Transverse colon (tissue), 4 donors: ENCODE measurements around the gene LRRC47. TPM values are rescaled to one million over a fixed set of nuclear protein-coding genes. Genes with fewer than 3 reads are reported as not detected.

Source experiments
- DNase-seq: peaks from one replicate; pipeline ENCODE4 v3.0.0-alpha.2; 2019
- H3K27ac ChIP-seq, 4 donors: fragments of 200-600 bp; sonication (generic); 2 replicates each; pipeline ENCODE4 v1.5.1; 2016 to 2018; ENCODE audit warnings: inconsistent platforms in 4 of 4
- H3K27me3 ChIP-seq: fragments of 200-600 bp; sonication (generic); 2 replicates; pipeline ENCODE4 v1.5.1; 2017; ENCODE audit warnings: inconsistent platforms
- H3K36me3 ChIP-seq, 4 donors: fragments of 200-600 bp; sonication (generic); 2 replicates each; pipeline ENCODE4 v1.5.1; 2017 to 2019; ENCODE audit warnings: inconsistent platforms in 4 of 4
- H3K4me1 ChIP-seq, 4 donors: fragments of 200-600 bp; sonication (generic); 2 replicates each; pipeline ENCODE4 v1.5.1; 2017 to 2020; ENCODE audit warnings: inconsistent platforms in 4 of 4
- H3K4me3 ChIP-seq, 4 donors: fragments of 200-600 bp; sonication (generic); 1 replicate in 1 of 4; 2 replicates in 3 of 4; pipeline versions ENCODE4 v1.5.1 to v1.6.1; 2017 to 2019; ENCODE audit warnings: inconsistent platforms in 4 of 4
- H3K9me3 ChIP-seq, 2 donors: fragments of 200-600 bp; sonication (generic); 2 replicates each; pipeline ENCODE4 v1.5.1; 2017 to 2019; ENCODE audit warnings: inconsistent platforms in 2 of 2
- CTCF ChIP-seq, 5 experiments: fragments of 200-600 bp in 3 of 5; fragments of 450-650 bp in 2 of 5; sonication (generic) in 3 of 5; IDR thresholded peaks; 1 replicate in 2 of 5; 2 replicates in 3 of 5; pipeline ENCODE4 v1.5.1; 2016 to 2017; ENCODE audit warnings: antibody characterized with exemption in 5 of 5, inconsistent platforms in 3 of 5, mild to moderate bottlenecking in 2 of 5, moderate library complexity in 1 of 5
- EP300 ChIP-seq: sonication (generic); formaldehyde crosslinking; IDR thresholded peaks from one replicate; pipeline ENCODE4 v1.6.1; 2017; ENCODE audit warnings: antibody characterized with exemption, low read depth
- POLR2A ChIP-seq: fragments of 450-650 bp; IDR thresholded peaks from one replicate; pipeline ENCODE4 v1.6.1; 2016; ENCODE audit warnings: antibody characterized with exemption, mild to moderate bottlenecking, moderate library complexity
- POLR2AphosphoS5 ChIP-seq, 3 donors: sonication (generic); formaldehyde crosslinking; IDR thresholded peaks; one replicate each; pipeline ENCODE4 v1.6.1; 2016; ENCODE audit warnings: antibody characterized with exemption in 3 of 3
- WGBS, 2 donors: methylation state at CpG; one replicate each; pipeline ENCODE4 v1.1.5; 2018; ENCODE audit warnings: low coverage in 1 of 2; 5-methylcytosine and 5-hydroxymethylcytosine counted together
- in situ Hi-C, 4 donors: fragments of 200-750 bp; cut with MboI; loops; one replicate each; pipeline versions ENCODE4 v1.15.0 to v1.15.1; 2017; ENCODE audit warnings: low sequenced_read_pairs in 3 of 4, low pct_ligation_motif_present in 1 of 4, low pct_unique_long_range_greater_than_20kb in 1 of 4
- intact Hi-C: fragments of 100-400 bp; cut with DNase I; formaldehyde crosslinking; loops from one replicate; pipeline ENCODE4 v1.15.1; 2023; ENCODE audit warnings: low total_unique reads
- total RNA-seq, 4 donors: library from RNA; depleted of rRNA; stranded (reverse); fragments of >200 nt; gene quantifications; one replicate each; pipeline ENCODE4 v1.1.0, GENCODE V29; 2016

Gene LRRC47
- total RNA-seq, 4 donors from 2014 or later = 30.6 to 50.5 (median 38.0) TPM

- Histone ChIP-seq H3K9me3 (no peaks in the 10 kb centered on the region), H3K27me3 (peaks cover 20% of the 10 kb centered on the region), H3K36me3 (no peaks in the 10 kb centered on the region), H3K27ac (no peak overlapping the region), H3K4me1 (peaks cover 5 to 15% (median 9%) of the 10 kb centered on the region in 4 donors), H3K4me3 (no peak overlapping the region)
- 84% methylated on average over 8 of the region's 11 CpGs; no CpG with 5 or more reads in 1 of the 2 donors for WGBS, 2 donors
- in situ Hi-C loops (no loop called here), intact Hi-C loops (no loop called here)
- TF ChIP-seq POLR2AphosphoS5 (IDR thresholded peaks at IDR 0.05) = no peak
- TF ChIP-seq POLR2A = no peak
- no peak for TF ChIP-seq CTCF (IDR thresholded peaks at IDR 0.05)
- no peak for TF ChIP-seq EP300
- DNase-seq = no peak
Observed at GRCh38 chr1:3799976-3800685, 3.8 kb upstream of the LRRC47 start.

- TF ChIP-seq POLR2A = no peak
- no peak for TF ChIP-seq EP300
- no peak for TF ChIP-seq POLR2AphosphoS5 (IDR thresholded peaks at IDR 0.05)
- TF ChIP-seq CTCF (IDR thresholded peaks at IDR 0.05) = no peak
- H3K4me1 ChIP-seq = peaks cover 24 to 38% (median 28%) of the 10 kb centered on the region in 4 donors
- H3K4me3 ChIP-seq = peak overlapping the region; percentile 88 to 99 (median 96)
- in situ Hi-C loops (no loop called here), intact Hi-C loops (no loop called here)
- no peaks in the 10 kb centered on the region for H3K36me3 ChIP-seq
- H3K27ac ChIP-seq = peak overlapping the region; percentile 71 to 87 (median 84)
- no peaks in the 10 kb centered on the region for H3K9me3 ChIP-seq
- no peak for DNase-seq
- WGBS, 2 donors = 10% methylated on average over 14 of the region's 53 CpGs; no CpG with 5 or more reads in 1 of the 2 donors
- peaks cover 6% of the 10 kb centered on the region for H3K27me3 ChIP-seq
Observed at GRCh38 chr1:3795453-3796214, 664 bp downstream of the LRRC47 start.

GRCh38 chr1:3790952-3791351, 5.3 kb downstream of the LRRC47 start:
- peaks cover 24 to 31% (median 27%) of the 10 kb centered on the region in 4 donors for H3K4me1 ChIP-seq

GRCh38 chr1:3790500-3790923, 5.8 kb downstream of the LRRC47 start:
- peaks cover 0 to 12% (median 6%) of the 10 kb centered on the region in 4 donors for H3K36me3 ChIP-seq
- H3K4me3 ChIP-seq = no peak overlapping the region
- no peak for DNase-seq
- WGBS, 2 donors = 87% methylated on average over 9 of the region's 12 CpGs; no CpG with 5 or more reads in 1 of the 2 donors
- in situ Hi-C loops (no loop called here), intact Hi-C loops (no loop called here)
- TF ChIP-seq POLR2AphosphoS5 (IDR thresholded peaks at IDR 0.05) = no peak
- no peak for TF ChIP-seq POLR2A
- TF ChIP-seq CTCF (IDR thresholded peaks at IDR 0.05) = no peak
- TF ChIP-seq EP300 = no peak
- no peak overlapping the region for H3K27ac ChIP-seq
- H3K27me3 ChIP-seq = no peaks in the 10 kb centered on the region
- peaks cover 23 to 29% (median 24%) of the 10 kb centered on the region in 4 donors for H3K4me1 ChIP-seq
- H3K9me3 ChIP-seq = no peaks in the 10 kb centered on the region

More at GRCh38 chr1:3790952-3791351, 5.3 kb downstream of the LRRC47 start:
- Histone ChIP-seq H3K4me3 (no peak overlapping the region), H3K27me3 (no peaks in the 10 kb centered on the region), H3K27ac (no peak overlapping the region), H3K36me3 (peaks cover 0 to 12% (median 5%) of the 10 kb centered on the region in 4 donors), H3K9me3 (no peaks in the 10 kb centered on the region)
- in situ Hi-C loops (no loop called here), intact Hi-C loops (no loop called here)
- no peak for DNase-seq
- TF ChIP-seq EP300 = no peak
- WGBS, 2 donors = 91 to 100% methylated on average over 1 to 18 of the region's 18 CpGs
